GM19193 (cell line): ENCODE results near the gene GALNTL6.

ENCODE experiments used
- POLR2A ChIP-seq: IDR thresholded peaks from 4 replicates; pipeline ENCODE4 v1.6.1; 2011; ENCODE audit not compliant: insufficient read depth, insufficient read length; ENCODE audit errors: extremely low read depth

Gene GALNTL6

GRCh38 chr4:172035562-172035961 lies 222.4 kb downstream of the GALNTL6 start:
- no peak for TF ChIP-seq POLR2A

- no peak for TF ChIP-seq POLR2A
Observed at GRCh38 chr4:172040766-172041165, 227.6 kb downstream of the GALNTL6 start.

GRCh38 chr4:172042714-172043114 lies 229.5 kb downstream of the GALNTL6 start:
- TF ChIP-seq POLR2A, result no peak

- no peak for TF ChIP-seq POLR2A
Observed at GRCh38 chr4:172045981-172046380, 232.8 kb downstream of the GALNTL6 start.

- TF ChIP-seq POLR2A, result no peak
Observed at GRCh38 chr4:172048666-172049065, 235.5 kb downstream of the GALNTL6 start.

GRCh38 chr4:172050911-172051310 lies 237.7 kb downstream of the GALNTL6 start:
- no peak for TF ChIP-seq POLR2A

GRCh38 chr4:172055046-172055445 lies 241.8 kb downstream of the GALNTL6 start:
- no peak for TF ChIP-seq POLR2A

GRCh38 chr4:172055498-172055897 lies 242.3 kb downstream of the GALNTL6 start:
- no peak for TF ChIP-seq POLR2A

- TF ChIP-seq POLR2A, result no peak
Observed at GRCh38 chr4:172061204-172061603, 248.0 kb downstream of the GALNTL6 start.

GRCh38 chr4:172068506-172068905 lies 255.3 kb downstream of the GALNTL6 start:
- TF ChIP-seq POLR2A, result no peak

GRCh38 chr4:172073590-172073989 lies 260.4 kb downstream of the GALNTL6 start:
- no peak for TF ChIP-seq POLR2A

- TF ChIP-seq POLR2A, result no peak
Observed at GRCh38 chr4:172083272-172083671, 270.1 kb downstream of the GALNTL6 start.

- TF ChIP-seq POLR2A, result no peak
Observed at GRCh38 chr4:172088556-172088955, 275.4 kb downstream of the GALNTL6 start.

- TF ChIP-seq POLR2A, result no peak
Observed at GRCh38 chr4:172095161-172095560, 282.0 kb downstream of the GALNTL6 start.

- no peak for TF ChIP-seq POLR2A
Observed at GRCh38 chr4:172096786-172097185, 283.6 kb downstream of the GALNTL6 start.

- no peak for TF ChIP-seq POLR2A
Observed at GRCh38 chr4:172099376-172099775, 286.2 kb downstream of the GALNTL6 start.

- no peak for TF ChIP-seq POLR2A
Observed at GRCh38 chr4:172103456-172103855, 290.3 kb downstream of the GALNTL6 start.

- no peak for TF ChIP-seq POLR2A
Observed at GRCh38 chr4:172104539-172104938, 291.3 kb downstream of the GALNTL6 start.

GRCh38 chr4:172105918-172106317 lies 292.7 kb downstream of the GALNTL6 start:
- no peak for TF ChIP-seq POLR2A

GRCh38 chr4:172109466-172109865 lies 296.3 kb downstream of the GALNTL6 start:
- no peak for TF ChIP-seq POLR2A
